Activated T-cell treated with anti-CD3 and anti-CD28 coated beads, Interleukin-2, amount 50 U/mL, for 72 hours (primary cell): Measurements from ENCODE around the gene PSMG1. TPM values are rescaled to one million over a fixed set of nuclear protein-coding genes. Genes with fewer than 3 reads are reported as not detected.

ENCODE experiments used
- ATAC-seq, 2 donors: fragments of 150-1000 bp; cut with Tn5 transposase; replicated peaks in 1 of 2; 2 replicates each; pipeline ENCODE4 v1.10.0; 2021; ENCODE audit warnings: moderate library complexity in 2 of 2, mild to moderate bottlenecking in 1 of 2
- DNase-seq, 2 donors: peaks; one replicate each; pipeline ENCODE4 v3.0.0; 2021 to 2022; ENCODE audit warnings: mixed read lengths in 1 of 2
- H3K27ac Mint-ChIP-seq: one replicate; pipeline ENCODE4 v1.8.0; 2022; ENCODE audit warnings: mild to moderate bottlenecking, moderate library complexity, mixed read lengths
- H3K27me3 Mint-ChIP-seq: one replicate; pipeline ENCODE4 v1.8.0; 2022; ENCODE audit warnings: low read depth, mixed read lengths
- H3K36me3 Mint-ChIP-seq, 2 donors: one replicate each; pipeline ENCODE4 v1.8.0; 2022; ENCODE audit warnings: mixed read lengths in 2 of 2, mild to moderate bottlenecking in 1 of 2; ENCODE audit not compliant: insufficient read depth in 2 of 2
- H3K4me1 Mint-ChIP-seq: one replicate; pipeline ENCODE4 v1.8.0; 2022; ENCODE audit warnings: low read depth, mixed read lengths
- H3K4me3 Mint-ChIP-seq, 2 donors: one replicate each; pipeline ENCODE4 v1.8.0; 2022; ENCODE audit warnings: mild to moderate bottlenecking in 2 of 2, mixed read lengths in 2 of 2, moderate library complexity in 2 of 2
- H3K9me3 Mint-ChIP-seq, 2 donors: one replicate each; pipeline ENCODE4 v1.8.0; 2022; ENCODE audit warnings: mixed read lengths in 2 of 2
- total RNA-seq, 2 donors: library from RNA; stranded (reverse); gene quantifications; one replicate each; pipeline ENCODE4 v1.2.3, GENCODE V29; 2022

PSMG1 gene
- total RNA-seq, 2 donors from 2014 or later: 98.7 to 113 TPM

- no peak for DNase-seq
- Mint-ChIP-seq H3K27me3 (no peaks in the 10 kb centered on the region), H3K4me3 (peak overlapping the region; percentile 90 to 99), H3K27ac (peak overlapping the region; percentile 96), H3K36me3 (peaks cover 7 to 14% of the 10 kb centered on the region in 2 donors), H3K4me1 (peaks cover 76% of the 10 kb centered on the region), H3K9me3 (no peaks in the 10 kb centered on the region)
- ATAC-seq: no peak
Measured at GRCh38 chr21:39184050-39184980, 1.1 kb upstream of the PSMG1 start.

- Mint-ChIP-seq H3K36me3 (peaks cover 7 to 20% of the 10 kb centered on the region in 2 donors), H3K27me3 (no peaks in the 10 kb centered on the region), H3K4me3 (peak overlapping the region; percentile 90 to 99), H3K27ac (peak overlapping the region; percentile 98), H3K4me1 (peaks cover 66% of the 10 kb centered on the region), H3K9me3 (no peaks in the 10 kb centered on the region)
- DNase-seq (peak in 1 of 2 donors; percentile 4), ATAC-seq (peak; percentile 44 to 45)
Measured at GRCh38 chr21:39182484-39183271, 573 bp downstream of the PSMG1 start.

- no peaks in the 10 kb centered on the region for H3K9me3 Mint-ChIP-seq
- DNase-seq: no peak
- H3K27ac Mint-ChIP-seq: peak overlapping the region; percentile 98
- H3K36me3 Mint-ChIP-seq: peaks cover 7 to 20% of the 10 kb centered on the region in 2 donors
- no peak for ATAC-seq
- peaks cover 61% of the 10 kb centered on the region for H3K4me1 Mint-ChIP-seq
- H3K4me3 Mint-ChIP-seq: peak overlapping the region; percentile 90 to 99
- no peaks in the 10 kb centered on the region for H3K27me3 Mint-ChIP-seq
Measured at GRCh38 chr21:39182016-39182415, 1.2 kb downstream of the PSMG1 start.

DNA sequence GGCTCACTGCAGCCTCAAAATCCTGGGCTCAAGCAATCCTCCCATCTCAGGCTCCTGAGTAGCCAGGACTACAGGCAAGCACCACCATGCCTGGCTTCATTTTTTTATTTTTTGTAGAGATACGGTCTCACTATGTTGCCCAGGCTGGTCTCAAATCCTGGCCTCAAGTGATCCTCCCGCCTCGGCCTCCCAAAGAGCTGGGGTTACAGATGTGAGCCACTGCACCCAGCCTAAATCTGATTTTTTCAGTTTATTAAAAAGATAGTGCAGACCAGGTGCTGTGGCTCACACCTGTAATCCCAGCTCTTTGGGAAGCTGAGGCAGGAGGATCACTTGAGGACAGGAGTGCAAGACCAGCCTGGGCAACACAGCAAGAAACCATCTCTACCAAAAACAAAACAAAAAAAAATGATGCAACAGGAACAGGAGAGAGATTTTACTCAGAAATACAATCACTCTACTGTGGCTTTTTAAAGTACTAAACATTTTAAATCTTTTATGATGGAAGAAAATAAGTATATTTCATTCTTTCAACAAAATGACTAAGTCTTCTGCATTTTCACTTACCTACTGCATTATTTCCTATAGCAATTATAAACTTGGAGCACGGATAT lies 1.9 kb downstream of the PSMG1 start:
- peaks cover 54% of the 10 kb centered on the region for H3K4me1 Mint-ChIP-seq
- DNase-seq: peak in 1 of 2 donors; percentile 8
- no peaks in the 10 kb centered on the region for H3K27me3 Mint-ChIP-seq
- peak overlapping the region; percentile 98 for H3K27ac Mint-ChIP-seq
- H3K9me3 Mint-ChIP-seq: no peaks in the 10 kb centered on the region
- no peak for ATAC-seq
- peaks cover 7 to 23% of the 10 kb centered on the region in 2 donors for H3K36me3 Mint-ChIP-seq
- peak overlapping the region; percentile 90 to 99 for H3K4me3 Mint-ChIP-seq

GRCh38 chr21:39180429-39181019 lies 2.7 kb downstream of the PSMG1 start:
- DNase-seq (no peak), ATAC-seq (no peak)
- H3K4me1 Mint-ChIP-seq: peaks cover 52% of the 10 kb centered on the region
- H3K4me3 Mint-ChIP-seq: peak overlapping the region; percentile 77 to 90
- peaks cover 8 to 29% of the 10 kb centered on the region in 2 donors for H3K36me3 Mint-ChIP-seq
- H3K27ac Mint-ChIP-seq: peak overlapping the region; percentile 71
- H3K27me3 Mint-ChIP-seq: no peaks in the 10 kb centered on the region
- no peaks in the 10 kb centered on the region for H3K9me3 Mint-ChIP-seq

GRCh38 chr21:39178421-39178820 lies 4.8 kb downstream of the PSMG1 start:
- Mint-ChIP-seq H3K27ac (no peak overlapping the region), H3K27me3 (no peaks in the 10 kb centered on the region), H3K36me3 (peaks cover 12 to 41% of the 10 kb centered on the region in 2 donors), H3K4me3 (no peak overlapping the region), H3K9me3 (no peaks in the 10 kb centered on the region), H3K4me1 (peaks cover 35% of the 10 kb centered on the region)
- DNase-seq (no peak), ATAC-seq (no peak)

DNA sequence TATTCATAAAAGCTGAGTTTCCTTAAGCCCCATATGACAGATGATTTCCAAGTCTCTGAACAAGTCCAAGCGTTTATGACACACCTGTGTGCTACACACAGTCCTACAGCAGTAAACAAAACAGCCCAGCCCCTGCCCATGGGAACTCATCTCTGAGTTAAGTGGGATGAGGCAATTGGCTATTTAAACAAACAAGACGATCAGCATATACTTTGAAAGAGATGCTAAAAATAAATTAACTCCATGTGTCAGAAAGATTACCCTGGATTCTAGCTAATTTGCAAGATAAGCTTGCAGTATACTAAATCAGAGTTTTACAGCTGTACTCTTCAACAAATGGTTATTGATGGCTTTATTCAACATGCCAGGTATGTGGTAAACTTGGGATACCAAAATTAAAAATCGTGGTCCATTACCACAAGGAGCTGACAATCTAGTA lies 7.0 kb downstream of the PSMG1 start:
- Mint-ChIP-seq H3K4me1 (peaks cover 24% of the 10 kb centered on the region), H3K4me3 (no peak overlapping the region)

DNA sequence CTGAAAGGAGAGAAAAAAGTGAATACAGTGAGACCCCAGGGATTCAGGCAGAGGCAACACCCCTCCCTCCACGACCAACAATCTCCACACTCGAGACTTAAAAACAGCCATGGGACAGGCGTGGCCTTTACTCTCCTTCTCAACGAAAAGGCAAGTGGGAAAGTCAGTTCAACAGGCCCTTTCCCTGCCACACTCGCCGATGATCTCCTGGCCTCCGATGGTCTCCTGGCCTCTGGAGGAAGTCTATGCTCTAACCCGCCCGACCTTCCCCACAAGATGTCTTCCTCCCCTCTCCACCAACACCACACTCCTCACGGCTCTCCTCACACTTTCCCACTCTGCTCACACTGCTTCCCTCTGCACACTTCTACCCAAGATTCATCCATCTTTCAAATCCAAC lies 7.6 kb downstream of the PSMG1 start:
- H3K4me1 Mint-ChIP-seq: peaks cover 22% of the 10 kb centered on the region
- no peak overlapping the region for H3K4me3 Mint-ChIP-seq
- H3K9me3 Mint-ChIP-seq: no peaks in the 10 kb centered on the region
- DNase-seq (no peak), ATAC-seq (no peak)
- H3K27ac Mint-ChIP-seq: peak overlapping the region; percentile 45
- H3K36me3 Mint-ChIP-seq: peaks cover 11 to 42% of the 10 kb centered on the region in 2 donors
- no peaks in the 10 kb centered on the region for H3K27me3 Mint-ChIP-seq

More for the DNA sequence above, 7.0 kb downstream of the PSMG1 start:
- DNase-seq (no peak), ATAC-seq (peak in 1 of 2 donors; percentile 33)
- Mint-ChIP-seq H3K27ac (no peak overlapping the region), H3K9me3 (no peaks in the 10 kb centered on the region), H3K36me3 (peaks cover 11 to 45% of the 10 kb centered on the region in 2 donors), H3K27me3 (no peaks in the 10 kb centered on the region)

GRCh38 chr21:39175154-39175553 lies 8.1 kb downstream of the PSMG1 start:
- no peaks in the 10 kb centered on the region for H3K27me3 Mint-ChIP-seq
- H3K4me3 Mint-ChIP-seq: no peak overlapping the region
- H3K4me1 Mint-ChIP-seq: peaks cover 17% of the 10 kb centered on the region
- H3K27ac Mint-ChIP-seq: no peak overlapping the region
- peaks cover 11 to 42% of the 10 kb centered on the region in 2 donors for H3K36me3 Mint-ChIP-seq
- DNase-seq: no peak
- ATAC-seq: no peak
- no peaks in the 10 kb centered on the region for H3K9me3 Mint-ChIP-seq

GRCh38 chr21:39173716-39174680 lies 9.3 kb downstream of the PSMG1 start:
- no peak overlapping the region for H3K4me3 Mint-ChIP-seq
- H3K27me3 Mint-ChIP-seq: no peaks in the 10 kb centered on the region
- peak overlapping the region; percentile 41 for H3K27ac Mint-ChIP-seq
- no peak for DNase-seq
- H3K4me1 Mint-ChIP-seq: peaks cover 9% of the 10 kb centered on the region
- H3K36me3 Mint-ChIP-seq: peaks cover 11 to 37% of the 10 kb centered on the region in 2 donors
- no peaks in the 10 kb centered on the region for H3K9me3 Mint-ChIP-seq
- ATAC-seq: no peak

DNA sequence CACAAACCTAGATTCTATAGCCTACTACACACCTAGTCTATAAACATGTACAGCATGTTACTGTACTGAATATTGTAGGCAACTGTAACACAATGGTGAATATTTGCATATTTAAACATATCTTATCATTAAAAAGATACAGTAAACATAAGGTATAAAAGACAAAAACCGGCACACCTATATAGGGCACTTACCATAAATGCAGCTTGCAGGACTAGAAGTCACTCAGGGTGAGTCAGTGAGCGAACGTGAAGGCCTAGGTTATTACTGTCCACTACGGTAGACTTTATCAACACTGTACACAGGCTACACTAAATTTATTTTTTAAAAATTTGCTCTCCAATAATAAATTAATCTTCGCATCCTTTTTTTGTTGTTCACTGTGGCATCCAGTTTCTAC lies 13.3 kb downstream of the PSMG1 start:
- no peak overlapping the region for H3K27ac Mint-ChIP-seq
- ATAC-seq (no peak), DNase-seq (no peak)
- H3K4me3 Mint-ChIP-seq: no peak overlapping the region
- H3K9me3 Mint-ChIP-seq: peaks cover 0 to 4% of the 10 kb centered on the region in 2 donors
- H3K4me1 Mint-ChIP-seq: no peaks in the 10 kb centered on the region
- H3K36me3 Mint-ChIP-seq: peaks cover 16 to 23% of the 10 kb centered on the region in 2 donors
- no peaks in the 10 kb centered on the region for H3K27me3 Mint-ChIP-seq
